NT2/D1 (cell line): ENCODE measurements around the gene TMCO4.

ENCODE experiments used
- YY1 ChIP-seq: IDR thresholded peaks from 2 replicates; pipeline ENCODE4 v1.6.1; 2011; ENCODE audit not compliant: insufficient read length, insufficient read depth
- ZNF274 ChIP-seq: IDR thresholded peaks from 2 replicates; pipeline ENCODE4 v1.6.1; 2011; ENCODE audit warnings: mild to moderate bottlenecking, low read depth, low read length

DNA sequence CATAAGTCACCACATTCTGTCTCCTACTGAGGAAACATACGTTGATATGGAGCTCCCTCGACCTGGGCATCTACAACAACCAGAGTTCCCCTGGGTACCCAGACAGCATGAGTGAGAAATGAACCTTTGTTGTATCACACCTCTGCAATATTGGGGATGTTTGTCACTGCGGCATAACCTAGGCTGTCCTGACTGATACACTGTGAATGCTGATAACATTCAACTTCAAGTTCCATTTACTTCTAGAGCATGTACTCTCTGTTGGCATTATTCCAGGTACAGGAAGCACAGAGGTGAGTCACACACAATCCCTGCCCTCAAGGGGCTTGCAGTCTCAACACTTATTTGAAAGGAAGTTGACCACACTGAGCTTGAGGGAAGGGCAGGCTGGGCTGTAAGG is 69.5 kb downstream of the TMCO4 start:
- TF ChIP-seq ZNF274: no peak
- no peak for TF ChIP-seq YY1
